Astrocyte of the cerebellum (primary cell): ENCODE measurements around the gene COMMD1.
"Not testable (repeated sequence)": the region's sequence is repeated elsewhere in the genome, so short reads cannot be mapped to it uniquely, and the experiment has no call there.

Experiments used
- DNase-seq: peaks from one replicate; pipeline ENCODE4 v3.0.0-alpha.2; 2011; ENCODE audit warnings: low read depth
- H3K4me3 ChIP-seq: 2 replicates; pipeline ENCODE4 v1.5.1; 2011; ENCODE audit warnings: mild to moderate bottlenecking, low read depth, low read length, moderate library complexity
- CTCF ChIP-seq: IDR thresholded peaks from 2 replicates; pipeline ENCODE4 v1.5.1; 2012; ENCODE audit warnings: low read length, low read depth, moderate library complexity, mild to moderate bottlenecking; ENCODE audit errors: missing control alignments
- in situ Hi-C: cut with HindIII; loops from 2 replicates; pipeline ENCODE4 v1.10.0; 2017; ENCODE audit warnings: low sequenced_read_pairs

Gene COMMD1

GRCh38 chr2:61905372-61906185 is at the start of gene COMMD1:
COMMD1 (plus strand) TSS chr2:61905674; CDS start chr2:61905679, 5 bp downstream.
- DNase-seq = no peak
- in situ Hi-C loops = no loop called here
- no peak for TF ChIP-seq CTCF
- peak within 1 kb of the TSS; percentile 82 for H3K4me3 ChIP-seq

- DNase-seq = no peak
- TF ChIP-seq CTCF = no peak
- in situ Hi-C loops = no loop called here
Measured at GRCh38 chr2:61857224-61857623, 48.2 kb upstream of the COMMD1 start.

GRCh38 chr2:61862085-61862484 is 43.4 kb upstream of the COMMD1 start:
- no peak for TF ChIP-seq CTCF
- H3K4me3 ChIP-seq = no peak overlapping the region
- in situ Hi-C loops = no loop called here
- no peak for DNase-seq

More at GRCh38 chr2:61857224-61857623, 48.2 kb upstream of the COMMD1 start:
- no peak overlapping the region for H3K4me3 ChIP-seq

- in situ Hi-C loops, DNase-seq, H3K4me3 ChIP-seq: not testable (repeated sequence)
Measured at GRCh38 chr2:61866482-61867089, 38.9 kb upstream of the COMMD1 start.

- DNase-seq = no peak
- TF ChIP-seq CTCF = no peak
- H3K4me3 ChIP-seq = no peak overlapping the region
- in situ Hi-C loops = no loop called here
Measured at GRCh38 chr2:61876400-61876799, 29.1 kb upstream of the COMMD1 start.

- in situ Hi-C loops = no loop called here
- no peak for DNase-seq
- no peak for TF ChIP-seq CTCF
- H3K4me3 ChIP-seq = no peak overlapping the region
Measured at GRCh38 chr2:61877571-61878245, 27.8 kb upstream of the COMMD1 start.
